Upper lobe of left lung (tissue), 4 donors: ENCODE data around the gene ZBTB16.

Experiments used
- POLR2A ChIP-seq, 4 donors: fragments of 450-650 bp; IDR thresholded peaks; one replicate each; pipeline ENCODE4 v1.5.1; 2016 to 2017; ENCODE audit warnings: antibody characterized with exemption in 4 of 4, mild to moderate bottlenecking in 2 of 4
- POLR2AphosphoS5 ChIP-seq, 2 donors: sonication (generic); formaldehyde crosslinking; IDR thresholded peaks; one replicate each; pipeline ENCODE4 v1.5.1; 2017; ENCODE audit warnings: antibody characterized with exemption in 2 of 2
- TF ChIP-seq, protein P1 (sequence below), 6 experiments: fragments of 450-650 bp in 4 of 6; fragments of 200-600 bp in 2 of 6; sonication (generic) in 2 of 6; IDR thresholded peaks; one replicate each; pipeline ENCODE4 v1.5.1; 2016 to 2019; ENCODE audit warnings: antibody characterized with exemption in 6 of 6

GRCh38 chr11:114034956-114035355 lies 24.6 kb upstream of the ZBTB16 start:
- TF ChIP-seq, protein P1, sequence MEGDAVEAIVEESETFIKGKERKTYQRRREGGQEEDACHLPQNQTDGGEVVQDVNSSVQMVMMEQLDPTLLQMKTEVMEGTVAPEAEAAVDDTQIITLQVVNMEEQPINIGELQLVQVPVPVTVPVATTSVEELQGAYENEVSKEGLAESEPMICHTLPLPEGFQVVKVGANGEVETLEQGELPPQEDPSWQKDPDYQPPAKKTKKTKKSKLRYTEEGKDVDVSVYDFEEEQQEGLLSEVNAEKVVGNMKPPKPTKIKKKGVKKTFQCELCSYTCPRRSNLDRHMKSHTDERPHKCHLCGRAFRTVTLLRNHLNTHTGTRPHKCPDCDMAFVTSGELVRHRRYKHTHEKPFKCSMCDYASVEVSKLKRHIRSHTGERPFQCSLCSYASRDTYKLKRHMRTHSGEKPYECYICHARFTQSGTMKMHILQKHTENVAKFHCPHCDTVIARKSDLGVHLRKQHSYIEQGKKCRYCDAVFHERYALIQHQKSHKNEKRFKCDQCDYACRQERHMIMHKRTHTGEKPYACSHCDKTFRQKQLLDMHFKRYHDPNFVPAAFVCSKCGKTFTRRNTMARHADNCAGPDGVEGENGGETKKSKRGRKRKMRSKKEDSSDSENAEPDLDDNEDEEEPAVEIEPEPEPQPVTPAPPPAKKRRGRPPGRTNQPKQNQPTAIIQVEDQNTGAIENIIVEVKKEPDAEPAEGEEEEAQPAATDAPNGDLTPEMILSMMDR (IDR thresholded peaks at IDR 0.05) = no peak
- TF ChIP-seq POLR2AphosphoS5 (IDR thresholded peaks at IDR 0.05) (no peak), POLR2A (IDR thresholded peaks at IDR 0.05) (no peak)
